ENCODE measurements around the gene EDEM2. TPM values are rescaled to one million over a fixed set of nuclear protein-coding genes. Genes with fewer than 3 reads are reported as not detected.

The EDEM2 gene
- total RNA-seq, 1 donor from 2014 or later, result 33.4 TPM

DNA sequence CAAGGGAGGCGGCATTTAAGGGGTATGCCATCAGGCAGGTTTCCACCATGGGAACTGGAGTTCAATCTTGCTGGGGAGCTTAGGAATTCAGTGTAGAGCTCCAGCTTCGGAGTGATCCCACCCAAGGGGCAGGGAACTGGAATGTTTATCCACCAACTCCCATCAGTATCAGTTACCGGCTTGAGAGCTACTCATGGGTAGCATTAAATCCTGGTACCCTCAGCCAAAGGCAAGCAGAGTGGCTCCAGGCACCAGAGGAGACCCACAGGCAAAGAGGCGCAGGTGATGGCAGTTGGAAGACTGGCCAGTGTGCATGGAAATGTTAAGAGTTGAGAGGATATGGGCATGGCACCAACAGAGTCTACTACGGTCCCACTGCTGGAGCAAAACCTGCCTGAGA lies 14.1 kb downstream of the EDEM2 start:
- Histone ChIP-seq H3K4me3 (ENCODE audit: insufficient read depth, low read depth, low read length) (no peak overlapping the region), H3K9ac (ENCODE audit: low read length) (no peak overlapping the region), H2AFZ (ENCODE audit: low read depth, low read length) (no peak overlapping the region), H4K20me1 (ENCODE audit: insufficient read depth, low read length) (no peaks in the 10 kb centered on the region), H3K27ac (ENCODE audit: low read depth, low read length) (no peak overlapping the region), H3K36me3 (ENCODE audit: insufficient read depth, low read length) (peaks cover 28% of the 10 kb centered on the region), H3K9me3 (ENCODE audit: insufficient read depth, low read depth, low read length) (no peaks in the 10 kb centered on the region), H3K27me3 (ENCODE audit: insufficient read depth, low read length) (no peaks in the 10 kb centered on the region), H3K79me2 (ENCODE audit: insufficient read depth, low read length) (no peaks in the 10 kb centered on the region), H3K4me2 (ENCODE audit: low read length) (no peak overlapping the region), H3K4me1 (ENCODE audit: insufficient read depth, low read length) (peaks cover 18% of the 10 kb centered on the region)
- Mint-ChIP-seq H3K4me3 (ENCODE audit: unreplicated experiment) (no peak overlapping the region), H3K27ac (ENCODE audit: unreplicated experiment) (no peak overlapping the region), H3K4me1 (ENCODE audit: low read depth, unreplicated experiment) (peaks cover 4% of the 10 kb centered on the region), H3K27me3 (ENCODE audit: low read depth, unreplicated experiment) (no peaks in the 10 kb centered on the region), H3K36me3 (ENCODE audit: low read depth, unreplicated experiment) (peaks cover 21% of the 10 kb centered on the region), H3K9me3 (ENCODE audit: unreplicated experiment) (no peaks in the 10 kb centered on the region)
- DNase-seq (ENCODE audit: low read depth) (no peak), FAIRE-seq (no peak)
- TF ChIP-seq EZH2 (IDR thresholded peaks at IDR 0.05; ENCODE audit: insufficient read depth, low read length), result no peak
- TF ChIP-seq, protein P1, sequence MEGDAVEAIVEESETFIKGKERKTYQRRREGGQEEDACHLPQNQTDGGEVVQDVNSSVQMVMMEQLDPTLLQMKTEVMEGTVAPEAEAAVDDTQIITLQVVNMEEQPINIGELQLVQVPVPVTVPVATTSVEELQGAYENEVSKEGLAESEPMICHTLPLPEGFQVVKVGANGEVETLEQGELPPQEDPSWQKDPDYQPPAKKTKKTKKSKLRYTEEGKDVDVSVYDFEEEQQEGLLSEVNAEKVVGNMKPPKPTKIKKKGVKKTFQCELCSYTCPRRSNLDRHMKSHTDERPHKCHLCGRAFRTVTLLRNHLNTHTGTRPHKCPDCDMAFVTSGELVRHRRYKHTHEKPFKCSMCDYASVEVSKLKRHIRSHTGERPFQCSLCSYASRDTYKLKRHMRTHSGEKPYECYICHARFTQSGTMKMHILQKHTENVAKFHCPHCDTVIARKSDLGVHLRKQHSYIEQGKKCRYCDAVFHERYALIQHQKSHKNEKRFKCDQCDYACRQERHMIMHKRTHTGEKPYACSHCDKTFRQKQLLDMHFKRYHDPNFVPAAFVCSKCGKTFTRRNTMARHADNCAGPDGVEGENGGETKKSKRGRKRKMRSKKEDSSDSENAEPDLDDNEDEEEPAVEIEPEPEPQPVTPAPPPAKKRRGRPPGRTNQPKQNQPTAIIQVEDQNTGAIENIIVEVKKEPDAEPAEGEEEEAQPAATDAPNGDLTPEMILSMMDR (IDR thresholded peaks at IDR 0.05; ENCODE audit: insufficient read depth, low read depth, low read length), result no peak

DNA sequence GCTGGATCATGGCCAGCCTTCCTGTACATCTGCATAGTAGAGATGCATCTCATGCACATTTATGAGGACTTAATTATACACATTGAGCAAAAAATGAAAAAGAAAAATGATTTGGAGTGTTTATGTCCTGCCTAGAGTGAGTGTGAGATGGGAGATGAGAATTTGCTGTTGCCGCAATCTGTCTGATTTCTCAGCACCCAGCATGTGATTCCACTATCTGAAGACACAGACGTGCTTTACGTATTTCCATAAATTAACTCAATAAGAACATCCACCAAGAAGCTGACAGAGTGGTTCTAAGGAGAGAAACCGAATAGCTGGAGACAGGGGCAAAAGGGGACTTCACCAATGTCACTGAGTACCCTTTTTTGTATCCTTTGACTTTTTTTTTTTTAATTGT lies 15.2 kb downstream of the EDEM2 start:
- Mint-ChIP-seq H3K27me3 (ENCODE audit: low read depth, unreplicated experiment) (no peaks in the 10 kb centered on the region), H3K9me3 (ENCODE audit: unreplicated experiment) (no peaks in the 10 kb centered on the region), H3K4me3 (ENCODE audit: unreplicated experiment) (no peak overlapping the region), H3K27ac (ENCODE audit: unreplicated experiment) (no peak overlapping the region), H3K36me3 (ENCODE audit: low read depth, unreplicated experiment) (peaks cover 16% of the 10 kb centered on the region), H3K4me1 (ENCODE audit: low read depth, unreplicated experiment) (peaks cover 4% of the 10 kb centered on the region)
- H3K4me1 ChIP-seq (ENCODE audit: insufficient read depth, low read length), result peaks cover 18% of the 10 kb centered on the region
- H2AFZ ChIP-seq (ENCODE audit: low read depth, low read length), result no peak overlapping the region
- H3K9ac ChIP-seq (ENCODE audit: low read length), result no peak overlapping the region
- no peak overlapping the region for H3K4me3 ChIP-seq (ENCODE audit: insufficient read depth, low read depth, low read length)
- no peaks in the 10 kb centered on the region for H3K9me3 ChIP-seq (ENCODE audit: insufficient read depth, low read depth, low read length)
- FAIRE-seq (no peak), DNase-seq (ENCODE audit: low read depth) (no peak)
- TF ChIP-seq, protein P1 (IDR thresholded peaks at IDR 0.05; ENCODE audit: insufficient read depth, low read depth, low read length), result no peak
- TF ChIP-seq EZH2 (IDR thresholded peaks at IDR 0.05; ENCODE audit: insufficient read depth, low read length), result no peak
- H3K27me3 ChIP-seq (ENCODE audit: insufficient read depth, low read length), result no peaks in the 10 kb centered on the region
- H3K27ac ChIP-seq (ENCODE audit: low read depth, low read length), result no peak overlapping the region
- H4K20me1 ChIP-seq (ENCODE audit: insufficient read depth, low read length), result no peaks in the 10 kb centered on the region
- no peak overlapping the region for H3K4me2 ChIP-seq (ENCODE audit: low read length)
- H3K79me2 ChIP-seq (ENCODE audit: insufficient read depth, low read length), result no peaks in the 10 kb centered on the region
- H3K36me3 ChIP-seq (ENCODE audit: insufficient read depth, low read length), result peaks cover 25% of the 10 kb centered on the region

DNA sequence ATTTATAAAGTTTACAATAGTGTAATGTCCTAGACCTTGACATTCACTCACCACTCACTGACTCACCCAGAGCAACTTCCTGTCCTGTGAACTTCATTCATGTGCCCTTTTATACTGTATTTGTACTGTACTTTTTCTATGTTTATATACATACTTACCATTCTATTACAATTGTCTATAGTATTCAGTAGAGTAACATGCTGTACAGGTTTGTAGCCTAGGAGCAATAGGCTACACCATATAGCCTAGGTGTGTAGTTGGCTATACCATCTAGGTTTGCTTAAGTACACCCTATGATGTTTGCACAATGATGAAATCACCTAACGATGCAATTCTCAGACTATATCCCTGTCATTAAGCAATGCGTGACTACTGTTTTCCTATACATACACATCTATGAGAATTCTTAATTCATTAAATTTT lies 17.5 kb downstream of the EDEM2 start:
- Mint-ChIP-seq H3K36me3 (ENCODE audit: low read depth, unreplicated experiment) (peaks cover 27% of the 10 kb centered on the region), H3K27ac (ENCODE audit: unreplicated experiment) (no peak overlapping the region), H3K4me3 (ENCODE audit: unreplicated experiment) (no peak overlapping the region), H3K9me3 (ENCODE audit: unreplicated experiment) (no peaks in the 10 kb centered on the region), H3K27me3 (ENCODE audit: low read depth, unreplicated experiment) (no peaks in the 10 kb centered on the region), H3K4me1 (ENCODE audit: low read depth, unreplicated experiment) (no peaks in the 10 kb centered on the region)
- no peaks in the 10 kb centered on the region for H4K20me1 ChIP-seq (ENCODE audit: insufficient read depth, low read length)
- no peak overlapping the region for H2AFZ ChIP-seq (ENCODE audit: low read depth, low read length)
- H3K27me3 ChIP-seq (ENCODE audit: insufficient read depth, low read length), result no peaks in the 10 kb centered on the region
- DNase-seq (ENCODE audit: low read depth) (peak; percentile 31), FAIRE-seq (no peak)
- no peak overlapping the region for H3K27ac ChIP-seq (ENCODE audit: low read depth, low read length)
- H3K4me1 ChIP-seq (ENCODE audit: insufficient read depth, low read length), result peaks cover 8% of the 10 kb centered on the region
- H3K9ac ChIP-seq (ENCODE audit: low read length), result no peak overlapping the region
- no peaks in the 10 kb centered on the region for H3K79me2 ChIP-seq (ENCODE audit: insufficient read depth, low read length)
- H3K9me3 ChIP-seq (ENCODE audit: insufficient read depth, low read depth, low read length), result no peaks in the 10 kb centered on the region
- H3K4me3 ChIP-seq (ENCODE audit: insufficient read depth, low read depth, low read length), result no peak overlapping the region
- peaks cover 23% of the 10 kb centered on the region for H3K36me3 ChIP-seq (ENCODE audit: insufficient read depth, low read length)
- TF ChIP-seq, protein P1 (IDR thresholded peaks at IDR 0.05; ENCODE audit: insufficient read depth, low read depth, low read length), result no peak
- TF ChIP-seq EZH2 (IDR thresholded peaks at IDR 0.05; ENCODE audit: insufficient read depth, low read length), result no peak
- H3K4me2 ChIP-seq (ENCODE audit: low read length), result no peak overlapping the region
